ENCODE results near the gene ANXA1.
"Not testable (repeated sequence)": the region's sequence is repeated elsewhere in the genome, so short reads cannot be mapped to it uniquely, and the experiment has no call there.

The ANXA1 gene

GRCh38 chr9:73170185-73170957 is 18.7 kb downstream of the ANXA1 start:
- no peak for DNase-seq

GRCh38 chr9:73172901-73173215 is 21.2 kb downstream of the ANXA1 start:
- no peak for DNase-seq

- no peak for DNase-seq
Observed at GRCh38 chr9:73173557-73174329, 22.1 kb downstream of the ANXA1 start.

- no peak for DNase-seq
Observed at GRCh38 chr9:73174330-73174980, 22.8 kb downstream of the ANXA1 start.

GRCh38 chr9:73176450-73176875 is 24.8 kb downstream of the ANXA1 start:
- DNase-seq: no peak

GRCh38 chr9:73178044-73178443 is 26.4 kb downstream of the ANXA1 start:
- DNase-seq: no peak

GRCh38 chr9:73179589-73179988 is 27.9 kb downstream of the ANXA1 start:
- DNase-seq: no peak

- DNase-seq: no peak
Observed at GRCh38 chr9:73180403-73180802, 28.7 kb downstream of the ANXA1 start.

GRCh38 chr9:73182928-73183327 is 31.3 kb downstream of the ANXA1 start:
- DNase-seq: no peak

GRCh38 chr9:73183428-73183827 is 31.8 kb downstream of the ANXA1 start:
- DNase-seq: no peak

- peak; percentile 23 for DNase-seq
Observed at GRCh38 chr9:73183917-73184861, 32.5 kb downstream of the ANXA1 start.

- not testable (repeated sequence) for DNase-seq
Observed at GRCh38 chr9:73191109-73191508, 39.4 kb downstream of the ANXA1 start.

- DNase-seq: no peak
Observed at GRCh38 chr9:73194284-73194683, 42.6 kb downstream of the ANXA1 start.

GRCh38 chr9:73199448-73199847 is 47.8 kb downstream of the ANXA1 start:
- no peak for DNase-seq

- peak; percentile 14 for DNase-seq
Observed at GRCh38 chr9:73199886-73200285, 48.2 kb downstream of the ANXA1 start.

GRCh38 chr9:73200694-73201452 is 49.2 kb downstream of the ANXA1 start:
- DNase-seq: peak; percentile 55

- no peak for DNase-seq
Observed at GRCh38 chr9:73202980-73203379, 51.3 kb downstream of the ANXA1 start.

- DNase-seq: no peak
Observed at GRCh38 chr9:73204936-73205335, 53.3 kb downstream of the ANXA1 start.

- DNase-seq: no peak
Observed at GRCh38 chr9:73206851-73207250, 55.2 kb downstream of the ANXA1 start.

- no peak for DNase-seq
Observed at GRCh38 chr9:73210886-73211666, 59.4 kb downstream of the ANXA1 start.

- no peak for DNase-seq
Observed at GRCh38 chr9:73213300-73213699, 61.6 kb downstream of the ANXA1 start.

Data from NCI-H774 (cell line).